Measurements from ENCODE around the gene IMPDH2. TPM values are rescaled to one million over a fixed set of nuclear protein-coding genes. Genes with fewer than 3 reads are reported as not detected.

Gene IMPDH2
- total RNA-seq, 1 donor from 2014 or later = 256 TPM

GRCh38 chr3:49004352-49005302 lies 24.6 kb downstream of the IMPDH2 start:
- Mint-ChIP-seq H3K27ac (peak overlapping the region; percentile 23), H3K36me3 (peaks cover 11% of the 10 kb centered on the region), H3K4me3 (no peak overlapping the region), H3K27me3 (no peaks in the 10 kb centered on the region), H3K4me1 (ENCODE audit: unreplicated experiment) (peaks cover 22% of the 10 kb centered on the region), H3K9me3 (no peaks in the 10 kb centered on the region)
- no peak for DNase-seq (ENCODE audit: extremely low spot score, unreplicated experiment)
- no peak for TF ChIP-seq CTCF (conservative IDR thresholded peaks at IDR 0.05)

GRCh38 chr3:49001155-49001554 lies 28.0 kb downstream of the IMPDH2 start:
- DNase-seq (ENCODE audit: extremely low spot score, unreplicated experiment) = no peak
- H3K27me3 Mint-ChIP-seq = no peaks in the 10 kb centered on the region
- no peaks in the 10 kb centered on the region for H3K36me3 Mint-ChIP-seq
- TF ChIP-seq CTCF (conservative IDR thresholded peaks at IDR 0.05) = peak; percentile 22
- peaks cover 6% of the 10 kb centered on the region for H3K4me1 Mint-ChIP-seq (ENCODE audit: unreplicated experiment)
- no peak overlapping the region for H3K27ac Mint-ChIP-seq
- H3K9me3 Mint-ChIP-seq = no peaks in the 10 kb centered on the region
- no peak overlapping the region for H3K4me3 Mint-ChIP-seq

GRCh38 chr3:48999085-48999858 lies 29.9 kb downstream of the IMPDH2 start:
- Mint-ChIP-seq H3K4me1 (ENCODE audit: unreplicated experiment) (peaks cover 6% of the 10 kb centered on the region), H3K27me3 (no peaks in the 10 kb centered on the region), H3K36me3 (no peaks in the 10 kb centered on the region), H3K27ac (peak overlapping the region; percentile 83), H3K4me3 (no peak overlapping the region), H3K9me3 (no peaks in the 10 kb centered on the region)
- TF ChIP-seq CTCF (conservative IDR thresholded peaks at IDR 0.05) = no peak
- DNase-seq (ENCODE audit: extremely low spot score, unreplicated experiment) = no peak

- Mint-ChIP-seq H3K4me1 (ENCODE audit: unreplicated experiment) (peaks cover 6% of the 10 kb centered on the region), H3K9me3 (no peaks in the 10 kb centered on the region), H3K27me3 (no peaks in the 10 kb centered on the region), H3K27ac (no peak overlapping the region), H3K36me3 (no peaks in the 10 kb centered on the region), H3K4me3 (no peak overlapping the region)
- no peak for TF ChIP-seq CTCF (conservative IDR thresholded peaks at IDR 0.05)
- DNase-seq (ENCODE audit: extremely low spot score, unreplicated experiment) = no peak
These were observed 31.2 kb downstream of the IMPDH2 start for GRCh38 chr3:48997714-48998637.

GRCh38 chr3:48997102-48997635 lies 32.0 kb downstream of the IMPDH2 start:
- no peaks in the 10 kb centered on the region for H3K36me3 Mint-ChIP-seq
- no peaks in the 10 kb centered on the region for H3K9me3 Mint-ChIP-seq
- no peak for DNase-seq (ENCODE audit: extremely low spot score, unreplicated experiment)
- peaks cover 6% of the 10 kb centered on the region for H3K4me1 Mint-ChIP-seq (ENCODE audit: unreplicated experiment)
- H3K4me3 Mint-ChIP-seq = no peak overlapping the region
- no peak for TF ChIP-seq CTCF (conservative IDR thresholded peaks at IDR 0.05)
- no peak overlapping the region for H3K27ac Mint-ChIP-seq
- no peaks in the 10 kb centered on the region for H3K27me3 Mint-ChIP-seq
